ENCODE measurements around the gene RBPJL. TPM values are rescaled to one million over a fixed set of nuclear protein-coding genes. Genes with fewer than 3 reads are reported as not detected.
A peak's percentile ranks its signal among the peaks of the same experiment; 100 is the strongest.

RBPJL gene
- total and polyA plus RNA-seq, 2 of the 13 experiments (the other 11 are each of a cell fraction or from before 2014, with no cell fraction given): not detected

DNA sequence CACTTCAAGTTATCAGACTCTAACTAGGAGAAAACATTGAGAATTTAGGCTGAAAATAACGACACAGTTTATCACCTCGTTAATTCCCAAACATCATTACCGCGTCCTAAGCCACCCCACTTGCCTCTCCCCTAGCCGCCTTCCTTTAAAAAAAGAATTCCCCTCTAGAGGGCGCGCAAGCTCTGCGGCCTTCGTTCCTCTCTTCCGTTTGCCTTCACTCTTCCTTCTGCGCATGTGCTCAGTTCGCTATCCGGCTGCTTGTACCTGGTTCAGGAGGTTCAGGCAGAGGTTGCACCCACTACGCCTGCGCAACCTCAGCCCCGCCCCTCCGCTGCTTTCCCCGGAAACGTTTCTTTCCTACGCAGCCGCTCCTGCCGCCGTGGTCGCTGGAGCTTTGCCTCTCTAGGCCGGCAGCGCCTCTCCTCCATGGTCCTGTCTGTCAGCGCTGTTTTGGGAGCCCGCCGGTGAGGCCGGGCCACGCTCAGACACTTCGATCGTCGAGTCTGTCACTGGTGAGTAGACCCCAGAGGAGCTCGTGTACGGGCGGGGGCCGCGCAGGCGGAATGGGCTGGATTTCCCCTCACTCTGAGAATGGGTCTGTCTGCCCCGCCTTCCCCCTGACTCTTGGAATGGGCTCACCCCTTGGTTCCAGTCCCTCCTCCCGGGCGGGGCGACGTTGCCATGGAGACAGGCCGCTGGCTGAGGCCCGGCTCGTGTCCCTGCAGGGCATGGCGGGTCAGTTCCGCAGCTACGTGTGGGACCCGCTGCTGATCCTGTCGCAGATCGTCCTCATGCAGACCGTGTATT, 56.4 kb downstream of the RBPJL start, which contains the start of gene SYS1 (continued):
- no peak; the same call in 1 of the 2 replicates for TF ChIP-seq ATF6 (CRISPR knock-in tag; conservative IDR thresholded peaks at IDR 0.05)
- TF ChIP-seq, protein P1, sequence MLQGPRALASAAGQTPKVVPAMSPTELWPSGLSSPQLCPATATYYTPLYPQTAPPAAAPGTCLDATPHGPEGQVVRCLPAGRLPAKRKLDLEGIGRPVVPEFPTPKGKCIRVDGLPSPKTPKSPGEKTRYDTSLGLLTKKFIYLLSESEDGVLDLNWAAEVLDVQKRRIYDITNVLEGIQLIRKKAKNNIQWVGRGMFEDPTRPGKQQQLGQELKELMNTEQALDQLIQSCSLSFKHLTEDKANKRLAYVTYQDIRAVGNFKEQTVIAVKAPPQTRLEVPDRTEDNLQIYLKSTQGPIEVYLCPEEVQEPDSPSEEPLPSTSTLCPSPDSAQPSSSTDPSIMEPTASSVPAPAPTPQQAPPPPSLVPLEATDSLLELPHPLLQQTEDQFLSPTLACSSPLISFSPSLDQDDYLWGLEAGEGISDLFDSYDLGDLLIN (CRISPR knock-in tag; IDR thresholded peaks at IDR 0.05; ENCODE audit: borderline replicate concordance): peak; percentile 48; the same call in 1 of the 2 replicates
- no peak; the same call in 1 of the 2 replicates for TF ChIP-seq ZNF549 (CRISPR knock-in tag; IDR thresholded peaks at IDR 0.05)
- TF ChIP-seq ZNF768 (CRISPR knock-in tag; IDR thresholded peaks at IDR 0.05): peak; percentile 86
- no peak for TF ChIP-seq MAFG (CRISPR knock-in tag; IDR thresholded peaks at IDR 0.05)
- peak; percentile 95 for TF ChIP-seq ZNF331 (CRISPR knock-in tag; IDR thresholded peaks at IDR 0.05)
- TF ChIP-seq ZNF660 (CRISPR knock-in tag; IDR thresholded peaks at IDR 0.05; ENCODE audit: borderline replicate concordance, low read depth): no peak; the same call in 1 of the 2 replicates
- TF ChIP-seq KAT7 (CRISPR knock-in tag; IDR thresholded peaks at IDR 0.05; ENCODE audit: borderline replicate concordance): peak; percentile 79
- peak; percentile 92 for TF ChIP-seq ZFY (CRISPR knock-in tag; IDR thresholded peaks at IDR 0.05)
- TF ChIP-seq ZNF10 (CRISPR knock-in tag; IDR thresholded peaks at IDR 0.05; ENCODE audit: borderline replicate concordance, low read depth): 0 out of 2 replicates have a peak, but pooled peaks have one; percentile 55
- TF ChIP-seq SMARCE1 (IDR thresholded peaks at IDR 0.05; ENCODE audit: borderline replicate concordance): no peak
- no peak for TF ChIP-seq FOXA1 (IDR thresholded peaks at IDR 0.05)
- TF ChIP-seq FOXA1 (CRISPR knock-in tag; IDR thresholded peaks at IDR 0.05): peak; percentile 41
- TF ChIP-seq SP5 (CRISPR knock-in tag; IDR thresholded peaks at IDR 0.05; ENCODE audit: borderline replicate concordance, low read depth): peak; percentile 93
- TF ChIP-seq ZNF12 (CRISPR knock-in tag; IDR thresholded peaks at IDR 0.05): peak; percentile 38
- peak; percentile 2; the same call in 1 of the 2 replicates for TF ChIP-seq SUZ12 (IDR thresholded peaks at IDR 0.05; ENCODE audit: low read depth, low read length)
- TF ChIP-seq ZNF878 (CRISPR knock-in tag; IDR thresholded peaks at IDR 0.05): no peak
- TF ChIP-seq ZNF337 (CRISPR knock-in tag; IDR thresholded peaks at IDR 0.05; ENCODE audit: borderline replicate concordance, low read depth): peak; percentile 87
- peak; percentile 81; the same call in 1 of the 2 replicates for TF ChIP-seq ZNF773 (CRISPR knock-in tag; IDR thresholded peaks at IDR 0.05; ENCODE audit: borderline replicate concordance)
- peak; percentile 84 for TF ChIP-seq ETV5 (CRISPR knock-in tag; IDR thresholded peaks at IDR 0.05; ENCODE audit: borderline replicate concordance)
- peak; percentile 97; the same call in 1 of the 2 replicates for TF ChIP-seq ZNF782 (CRISPR knock-in tag; IDR thresholded peaks at IDR 0.05; ENCODE audit: borderline replicate concordance)
- peak; percentile 81 for TF ChIP-seq ZNF691 (CRISPR knock-in tag; IDR thresholded peaks at IDR 0.05; ENCODE audit: borderline replicate concordance, low read depth)
- peak; percentile 86 for TF ChIP-seq ZNF263 (CRISPR knock-in tag; IDR thresholded peaks at IDR 0.05)
- peak; percentile 99 for TF ChIP-seq RBFOX2 (IDR thresholded peaks at IDR 0.05; ENCODE audit: low read depth, low read length)
- peak; percentile 91; the same call in 1 of the 2 replicates for TF ChIP-seq U2AF2 (IDR thresholded peaks at IDR 0.05; ENCODE audit: low read depth, low read length)
- TF ChIP-seq FOXO4 (CRISPR knock-in tag; conservative IDR thresholded peaks at IDR 0.05): no peak

Measured in HepG2 (cell line).